HEK293 (cell line): ENCODE measurements around the gene WDR70.
"Not testable (repeated sequence)": the region's sequence is repeated elsewhere in the genome, so short reads cannot be mapped to it uniquely, and the experiment has no call there.

Experiments
- CTCF ChIA-PET: fragments of 350-600 bp; formaldehyde crosslinking; extraction: SDS; loops from one replicate; lab custom pipeline; 2021; ENCODE audit warnings: antibody characterized with exemption; lab: Yijun Ruan, JAX
- POLR2A ChIA-PET: fragments of 300-600 bp; formaldehyde crosslinking; extraction: SDS; loops from one replicate; lab custom pipeline; 2020; ENCODE audit warnings: antibody characterized with exemption, inconsistent platforms; lab: Yijun Ruan, JAX
- H3K27ac ChIP-seq: fragments of 200-500 bp; sonication (Bioruptor generic); 2 replicates; pipeline ENCODE4 v1.5.1; 2014; ENCODE audit warnings: low read depth, low read length, control low read depth, inconsistent platforms; ENCODE audit errors: extremely low read depth
- H3K36me3 ChIP-seq, 2 experiments: fragments of 200-500 bp in 1 of 2; sonication (Bioruptor generic) in 1 of 2; 1 replicate in 1 of 2; 2 replicates in 1 of 2; pipeline ENCODE4 v1.5.1; 2014 to 2017; ENCODE audit warnings: inconsistent platforms in 2 of 2, low read length in 2 of 2; ENCODE audit not compliant: control insufficient read depth in 2 of 2, insufficient read depth in 1 of 2
- H3K4me1 ChIP-seq: fragments of 200-500 bp; sonication (Bioruptor generic); 2 replicates; pipeline ENCODE4 v1.5.1; 2014; ENCODE audit warnings: mild to moderate bottlenecking, low read length, inconsistent platforms; ENCODE audit not compliant: control insufficient read depth, insufficient read depth
- H3K4me3 ChIP-seq: 2 replicates; pipeline ENCODE4 v1.5.1; 2011; ENCODE audit warnings: low read depth, mild to moderate bottlenecking, control low read depth, low read length, moderate library complexity
- H3K9me3 ChIP-seq: fragments of 200-500 bp; sonication (Bioruptor generic); 2 replicates; pipeline ENCODE4 v1.5.1; 2014; ENCODE audit warnings: low read depth, low read length, inconsistent platforms; ENCODE audit not compliant: control insufficient read depth, insufficient read depth
- GFI1B ChIP-seq: fragments of 450-650 bp; formaldehyde crosslinking; IDR thresholded peaks from 2 replicates; pipeline ENCODE4 v1.5.1; 2016; ENCODE audit warnings: missing biosample characterization, missing genetic modification characterization
- SCRT1 ChIP-seq: fragments of 450-650 bp; formaldehyde crosslinking; IDR thresholded peaks from 2 replicates; pipeline ENCODE4 v1.5.1; 2016; ENCODE audit warnings: missing biosample characterization, missing genetic modification characterization, borderline replicate concordance
- SCRT2 ChIP-seq: fragments of 450-650 bp; formaldehyde crosslinking; IDR thresholded peaks from 2 replicates; pipeline ENCODE4 v1.5.1; 2016; ENCODE audit warnings: missing biosample characterization, missing genetic modification characterization
- YY1 ChIP-seq: fragments of 450-650 bp; formaldehyde crosslinking; IDR thresholded peaks from 2 replicates; pipeline ENCODE4 v1.5.1; 2018; ENCODE audit warnings: missing biosample characterization, missing genetic modification characterization
- ZBTB48 ChIP-seq: fragments of 450-650 bp; formaldehyde crosslinking; IDR thresholded peaks from 2 replicates; pipeline ENCODE4 v1.5.1; 2016; ENCODE audit warnings: missing biosample characterization, missing genetic modification characterization
- ZNF112 ChIP-seq: fragments of 450-650 bp; formaldehyde crosslinking; IDR thresholded peaks from 2 replicates; pipeline ENCODE4 v1.5.0; 2017; ENCODE audit warnings: missing biosample characterization, missing genetic modification characterization
- ZNF2 ChIP-seq: fragments of 450-650 bp; formaldehyde crosslinking; IDR thresholded peaks from 2 replicates; pipeline ENCODE4 v1.5.1; 2016; ENCODE audit warnings: missing biosample characterization, missing genetic modification characterization
- ZNF404 ChIP-seq: fragments of 450-650 bp; formaldehyde crosslinking; IDR thresholded peaks from 2 replicates; pipeline ENCODE4 v1.5.1; 2017; ENCODE audit warnings: missing biosample characterization, missing genetic modification characterization
- ZNF48 ChIP-seq: fragments of 450-650 bp; formaldehyde crosslinking; IDR thresholded peaks from 2 replicates; pipeline ENCODE4 v1.5.1; 2016; ENCODE audit warnings: missing biosample characterization, missing genetic modification characterization
- TF ChIP-seq, protein P1 (sequence below): fragments of 450-650 bp; formaldehyde crosslinking; IDR thresholded peaks from 2 replicates; pipeline ENCODE4 v1.5.1; 2017; ENCODE audit warnings: missing biosample characterization, missing genetic modification characterization
- TF ChIP-seq, protein P2 (sequence below): sonication (generic); formaldehyde crosslinking; IDR thresholded peaks from 2 replicates; pipeline ENCODE4 v1.8.1; 2022; ENCODE audit warnings: mild to moderate bottlenecking, moderate library complexity, missing genetic modification reagents

The WDR70 gene

GRCh38 chr5:37436146-37436934 lies 57.2 kb downstream of the WDR70 start:
- CTCF ChIA-PET, result interaction anchor here (1.1 kb wide), 1 partner anchor 757 kb away, joined by 3 read pairs; no protein-coding TSS in a partner anchor
- H3K27ac ChIP-seq, result no peak overlapping the region
- no peaks in the 10 kb centered on the region for H3K9me3 ChIP-seq
- H3K36me3 ChIP-seq, result peaks cover 0 to 7% of the 10 kb centered on the region in 2 experiments; a peak in 2 of 3 replicates
- no peak for TF ChIP-seq ZNF404 (tag by site-specific recombination)
- no peak for TF ChIP-seq ZNF2 (tag by site-specific recombination)
- peaks cover 13% of the 10 kb centered on the region; the same call in 1 of the 2 replicates for H3K4me1 ChIP-seq
- no peak overlapping the region for H3K4me3 ChIP-seq
- POLR2A ChIA-PET, result no interaction called here

DNA sequence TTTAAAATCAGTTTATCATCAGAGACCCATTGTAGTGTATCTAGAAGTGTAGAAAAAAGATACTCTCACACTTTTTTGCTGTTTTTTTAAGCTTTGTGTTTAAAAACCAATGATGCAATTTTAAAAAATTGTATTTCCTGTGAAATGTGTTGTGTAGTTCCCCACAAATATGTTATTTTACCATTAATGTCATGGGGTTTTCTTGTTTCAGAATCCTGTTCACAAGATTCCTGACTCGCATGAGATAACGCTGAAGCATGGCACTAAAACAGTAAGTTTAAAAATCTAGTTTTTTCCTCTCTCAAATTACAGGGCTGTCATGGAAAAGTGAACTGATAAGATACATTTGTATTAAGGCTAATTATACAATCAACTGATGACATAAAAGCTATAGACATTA lies 58.6 kb downstream of the WDR70 start:
- peaks cover 0 to 7% of the 10 kb centered on the region in 2 experiments; a peak in 2 of 3 replicates for H3K36me3 ChIP-seq
- H3K27ac ChIP-seq, result no peak overlapping the region
- CTCF ChIA-PET, result interaction anchor here (0.6 to 1.1 kb wide), 2 partner anchors 626 to 756 kb away, joined by 3 read pairs; no protein-coding TSS in a partner anchor
- H3K4me1 ChIP-seq, result peaks cover 13% of the 10 kb centered on the region; the same call in 1 of the 2 replicates
- POLR2A ChIA-PET, result no interaction called here
- no peaks in the 10 kb centered on the region for H3K9me3 ChIP-seq
- H3K4me3 ChIP-seq, result no peak overlapping the region
- TF ChIP-seq ZBTB48, result no peak
- TF ChIP-seq, protein P1, sequence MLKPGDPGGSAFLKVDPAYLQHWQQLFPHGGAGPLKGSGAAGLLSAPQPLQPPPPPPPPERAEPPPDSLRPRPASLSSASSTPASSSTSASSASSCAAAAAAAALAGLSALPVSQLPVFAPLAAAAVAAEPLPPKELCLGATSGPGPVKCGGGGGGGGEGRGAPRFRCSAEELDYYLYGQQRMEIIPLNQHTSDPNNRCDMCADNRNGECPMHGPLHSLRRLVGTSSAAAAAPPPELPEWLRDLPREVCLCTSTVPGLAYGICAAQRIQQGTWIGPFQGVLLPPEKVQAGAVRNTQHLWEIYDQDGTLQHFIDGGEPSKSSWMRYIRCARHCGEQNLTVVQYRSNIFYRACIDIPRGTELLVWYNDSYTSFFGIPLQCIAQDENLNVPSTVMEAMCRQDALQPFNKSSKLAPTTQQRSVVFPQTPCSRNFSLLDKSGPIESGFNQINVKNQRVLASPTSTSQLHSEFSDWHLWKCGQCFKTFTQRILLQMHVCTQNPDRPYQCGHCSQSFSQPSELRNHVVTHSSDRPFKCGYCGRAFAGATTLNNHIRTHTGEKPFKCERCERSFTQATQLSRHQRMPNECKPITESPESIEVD (tag by site-specific recombination), result peak; percentile 27; the same call in 1 of the 2 replicates
- TF ChIP-seq, all 188 proteins: peak for 1

- H3K36me3 ChIP-seq, H3K9me3 ChIP-seq, H3K27ac ChIP-seq, POLR2A ChIA-PET, CTCF ChIA-PET, H3K4me1 ChIP-seq, H3K4me3 ChIP-seq: not testable (repeated sequence)
Measured at GRCh38 chr5:37445783-37446182, 66.7 kb downstream of the WDR70 start.

DNA sequence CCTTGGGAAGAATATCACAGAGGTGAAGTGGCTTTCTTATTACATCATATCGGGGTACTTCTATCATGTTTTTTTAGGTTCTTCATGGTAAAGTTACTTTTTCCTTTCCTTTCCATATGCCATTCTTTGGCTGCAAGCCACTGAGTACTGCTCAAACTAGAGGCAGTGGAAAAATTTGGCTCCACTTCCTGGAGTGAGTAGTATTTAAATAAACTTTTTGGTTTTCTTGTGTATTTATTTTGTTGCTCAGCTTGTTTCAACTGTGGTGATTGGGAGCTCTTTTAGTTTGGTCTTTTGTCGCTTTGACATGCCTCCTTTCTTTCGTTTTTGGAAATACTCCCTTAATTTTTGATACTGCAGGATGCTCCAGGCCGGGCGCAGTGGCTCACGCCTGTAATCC lies 69.8 kb downstream of the WDR70 start:
- POLR2A ChIA-PET, result no interaction called here
- Histone ChIP-seq H3K9me3 (no peaks in the 10 kb centered on the region), H3K4me3 (no peak overlapping the region), H3K4me1 (no peaks in the 10 kb centered on the region), H3K36me3 (peaks cover 1 to 4% of the 10 kb centered on the region in 2 experiments; a peak in 2 of 3 replicates), H3K27ac (no peak overlapping the region)
- CTCF ChIA-PET, result no interaction called here
- TF ChIP-seq GFI1B (tag by site-specific recombination) (no peak), ZNF48 (no peak), YY1 (no peak), ZNF112 (tag by site-specific recombination) (no peak)
- TF ChIP-seq, protein P2, sequence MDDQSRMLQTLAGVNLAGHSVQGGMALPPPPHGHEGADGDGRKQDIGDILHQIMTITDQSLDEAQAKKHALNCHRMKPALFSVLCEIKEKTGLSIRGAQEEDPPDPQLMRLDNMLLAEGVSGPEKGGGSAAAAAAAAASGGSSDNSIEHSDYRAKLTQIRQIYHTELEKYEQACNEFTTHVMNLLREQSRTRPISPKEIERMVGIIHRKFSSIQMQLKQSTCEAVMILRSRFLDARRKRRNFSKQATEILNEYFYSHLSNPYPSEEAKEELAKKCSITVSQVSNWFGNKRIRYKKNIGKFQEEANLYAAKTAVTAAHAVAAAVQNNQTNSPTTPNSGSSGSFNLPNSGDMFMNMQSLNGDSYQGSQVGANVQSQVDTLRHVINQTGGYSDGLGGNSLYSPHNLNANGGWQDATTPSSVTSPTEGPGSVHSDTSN (CRISPR knock-in tag), result no peak

- H3K27ac ChIP-seq, H3K4me3 ChIP-seq, POLR2A ChIA-PET, H3K4me1 ChIP-seq, H3K9me3 ChIP-seq, CTCF ChIA-PET, H3K36me3 ChIP-seq: not testable (repeated sequence)
- TF ChIP-seq SCRT1 (peak; percentile 61), SCRT2 (tag by site-specific recombination) (peak; percentile 68)
Measured at GRCh38 chr5:37451991-37452390, 72.9 kb downstream of the WDR70 start.

DNA sequence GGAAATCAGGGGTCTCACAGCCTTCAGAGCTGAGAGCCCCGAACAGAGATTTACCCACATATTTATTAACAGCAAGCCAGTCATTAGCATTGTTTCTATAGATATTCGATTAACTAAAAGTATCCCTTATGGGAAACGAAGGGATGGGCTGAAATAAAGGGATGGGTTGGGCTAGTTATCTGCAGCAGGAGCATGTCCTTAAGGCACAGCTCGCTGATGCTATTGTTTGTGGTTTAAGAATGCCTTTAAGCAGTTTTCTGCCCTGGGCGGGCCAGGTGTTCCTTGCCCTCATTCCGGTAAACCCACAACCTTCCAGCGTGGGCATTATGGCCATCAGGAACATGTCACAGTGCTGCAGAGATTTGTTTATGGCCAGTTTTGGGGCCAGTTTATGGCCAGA lies 74.1 kb downstream of the WDR70 start:
- H3K4me1 ChIP-seq, H3K4me3 ChIP-seq, CTCF ChIA-PET, H3K27ac ChIP-seq, H3K9me3 ChIP-seq, H3K36me3 ChIP-seq, POLR2A ChIA-PET: not testable (repeated sequence)

- CTCF ChIA-PET, H3K9me3 ChIP-seq, H3K36me3 ChIP-seq, H3K4me3 ChIP-seq, H3K27ac ChIP-seq, H3K4me1 ChIP-seq, POLR2A ChIA-PET: not testable (repeated sequence)
Measured at GRCh38 chr5:37454402-37455055, 75.4 kb downstream of the WDR70 start.
